ENCODE data around the gene GPR65. TPM values are rescaled to one million over a fixed set of nuclear protein-coding genes. Genes with fewer than 3 reads are reported as not detected.

The GPR65 gene
- total RNA-seq, 1 donor from 2014 or later: not detected

Other genes starting within 250 kb of the GPR65 start
- 12.1 and 16.9 TPM in 2 replicates for gene GALC, start 12.0 kb upstream of the GPR65 start, total RNA-seq